ENCODE results near the gene PI16. TPM values are rescaled to one million over a fixed set of nuclear protein-coding genes. Genes with fewer than 3 reads are reported as not detected.

The PI16 gene
- total and polyA plus RNA-seq, 2 of the 13 experiments (the other 11 are each of a cell fraction or from before 2014, with no cell fraction given) = not detected

- no peak for TF ChIP-seq ZNF496 (CRISPR knock-in tag; IDR thresholded peaks at IDR 0.05; ENCODE audit: insufficient replicate concordance)
- TF ChIP-seq MIER3 (CRISPR knock-in tag; IDR thresholded peaks at IDR 0.05; ENCODE audit: borderline replicate concordance) = peak; percentile 54; the same call in 1 of the 2 replicates
- peak; percentile 62; the same call in 1 of the 2 replicates for TF ChIP-seq KLF9 (CRISPR knock-in tag; IDR thresholded peaks at IDR 0.05; ENCODE audit: low read depth)
- TF ChIP-seq NFE2L1 (CRISPR knock-in tag; IDR thresholded peaks at IDR 0.05; ENCODE audit: borderline replicate concordance) = peak; percentile 86; the same call in 1 of the 2 replicates
- peak; percentile 61; the same call in 1 of the 2 replicates for TF ChIP-seq ZNF205 (CRISPR knock-in tag; IDR thresholded peaks at IDR 0.05)
- TF ChIP-seq ZNF3 (CRISPR knock-in tag; IDR thresholded peaks at IDR 0.05) = 0 out of 2 replicates have a peak, but pooled peaks have one; percentile 35
- no peak for TF ChIP-seq ATAD3A (CRISPR knock-in tag; IDR thresholded peaks at IDR 0.05)
- peak; percentile 63 for TF ChIP-seq FOXA3 (CRISPR knock-in tag; IDR thresholded peaks at IDR 0.05)
- peak; percentile 96 for TF ChIP-seq ERF (CRISPR knock-in tag; IDR thresholded peaks at IDR 0.05)
- TF ChIP-seq GATA4 (IDR thresholded peaks at IDR 0.05; ENCODE audit: borderline replicate concordance, low read depth) = no peak; the same call in 1 of the 2 replicates
- TF ChIP-seq TP53 (CRISPR knock-in tag; conservative IDR thresholded peaks at IDR 0.05) = no peak
- peak; percentile 97 for TF ChIP-seq ZFY (CRISPR knock-in tag; IDR thresholded peaks at IDR 0.05)
- peak; percentile 96 for TF ChIP-seq MAX (IDR thresholded peaks at IDR 0.05)
- TF ChIP-seq RXRA (CRISPR knock-in tag; IDR thresholded peaks at IDR 0.05) = peak; percentile 55; the same call in 1 of the 2 replicates
- TF ChIP-seq ZNF468 (CRISPR knock-in tag; IDR thresholded peaks at IDR 0.05) = 0 out of 2 replicates have a peak, but pooled peaks have one; percentile 92
- TF ChIP-seq DR1 (CRISPR knock-in tag; IDR thresholded peaks at IDR 0.05) = peak; percentile 56; the same call in 1 of the 2 replicates
- TF ChIP-seq TRIM24 (CRISPR knock-in tag; IDR thresholded peaks at IDR 0.05) = no peak
- peak; percentile 90; the same call in 1 of the 2 replicates for TF ChIP-seq ZNF430 (CRISPR knock-in tag; IDR thresholded peaks at IDR 0.05)
- TF ChIP-seq THRA (CRISPR knock-in tag; IDR thresholded peaks at IDR 0.05; ENCODE audit: borderline replicate concordance) = peak; percentile 16; the same call in 1 of the 2 replicates
- TF ChIP-seq MLX (CRISPR knock-in tag; IDR thresholded peaks at IDR 0.05) = peak; percentile 56; the same call in 1 of the 2 replicates
- TF ChIP-seq FOXM1 (CRISPR knock-in tag; IDR thresholded peaks at IDR 0.05) = no peak
- 0 out of 2 replicates have a peak, but pooled peaks have one; percentile 16 for TF ChIP-seq HDAC2 (CRISPR knock-in tag; IDR thresholded peaks at IDR 0.05)
- 0 out of 2 replicates have a peak, but pooled peaks have one; percentile 3 for TF ChIP-seq ZNF234 (CRISPR knock-in tag; conservative IDR thresholded peaks at IDR 0.05)
- TF ChIP-seq E2F1 (CRISPR knock-in tag; IDR thresholded peaks at IDR 0.05) = no peak
- peak; percentile 85 for TF ChIP-seq MEIS1 (CRISPR knock-in tag; IDR thresholded peaks at IDR 0.05; ENCODE audit: borderline replicate concordance)
- peak; percentile 49; the same call in 1 of the 2 replicates for TF ChIP-seq HCFC1 (IDR thresholded peaks at IDR 0.05; ENCODE audit: low read depth, low read length)
Measured at GRCh38 chr6:36985808-36986703, 31.5 kb downstream of the PI16 start, which contains the start of gene MTCH1 (continued).

Measured in HepG2 (cell line).